ENCODE data around the gene RNF151.
"Not testable (repeated sequence)": the region's sequence is repeated elsewhere in the genome, so short reads cannot be mapped to it uniquely, and the experiment has no call there.

Gene RNF151

DNA sequence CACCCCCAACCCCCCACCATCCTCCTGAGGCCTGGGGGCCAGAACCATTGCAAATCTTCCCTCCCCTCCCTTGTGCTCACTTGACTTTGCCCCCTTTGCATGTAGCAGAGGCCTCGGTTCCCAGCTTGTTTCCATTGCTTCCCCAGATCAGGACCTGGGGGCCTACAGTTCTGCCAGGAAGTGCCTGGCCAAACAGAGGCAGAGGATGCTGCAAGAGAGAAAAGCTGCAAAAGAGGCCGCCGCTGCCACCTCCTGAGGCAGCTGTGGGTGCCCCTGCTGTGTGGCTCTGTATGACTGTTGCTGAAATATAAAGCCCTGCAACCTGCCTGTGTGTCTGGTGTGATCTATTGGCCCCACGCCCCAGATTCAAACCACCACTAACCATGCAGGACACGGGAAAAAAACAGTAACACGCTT is 5.0 kb upstream of the RNF151 start:
- H3K9ac ChIP-seq (ENCODE audit: low read depth, low read length, poor library complexity, severe bottlenecking): no peak overlapping the region

GRCh38 chr16:1962161-1963153 is 4.2 kb upstream of the RNF151 start:
- not testable (repeated sequence) for H2AFZ ChIP-seq (ENCODE audit: low read length); H3K9me3 ChIP-seq (ENCODE audit: insufficient read depth, low read depth, low read length); H3K9me2 ChIP-seq (replicated peaks; ENCODE audit: low read depth, low read length); H3K27me3 ChIP-seq (ENCODE audit: insufficient read depth, low read length, poor library complexity, severe bottlenecking); H3F3A ChIP-seq (ENCODE audit: low read depth); H3K4me1 ChIP-seq (ENCODE audit: insufficient read depth, low read length, poor library complexity, severe bottlenecking)
- H3K36me3 ChIP-seq (ENCODE audit: insufficient read depth, low read length): peaks cover 16% of the 10 kb centered on the region; the same call in 1 of the 2 replicates
- peaks cover 28% of the 10 kb centered on the region for H4K20me1 ChIP-seq (ENCODE audit: insufficient read depth, low read length, poor library complexity, severe bottlenecking)
- H3K9ac ChIP-seq (ENCODE audit: low read depth, low read length, poor library complexity, severe bottlenecking): peak overlapping the region; percentile 93
- peak overlapping the region; percentile 76 for H3K4me2 ChIP-seq (ENCODE audit: low read depth, low read length, poor library complexity, severe bottlenecking)
- peak overlapping the region; percentile 85 for H3K4me3 ChIP-seq (ENCODE audit: low read length, poor library complexity, severe bottlenecking)
- peaks cover 54% of the 10 kb centered on the region for H3K79me2 ChIP-seq (ENCODE audit: insufficient read depth, low read length)

More for the DNA sequence above, 5.0 kb upstream of the RNF151 start:
- H3K4me2 ChIP-seq (ENCODE audit: low read depth, low read length, poor library complexity, severe bottlenecking): no peak overlapping the region
- peaks cover 28% of the 10 kb centered on the region for H4K20me1 ChIP-seq (ENCODE audit: insufficient read depth, low read length, poor library complexity, severe bottlenecking)
- H3K79me2 ChIP-seq (ENCODE audit: insufficient read depth, low read length): peaks cover 54% of the 10 kb centered on the region
- H3K36me3 ChIP-seq (ENCODE audit: insufficient read depth, low read length): peaks cover 16% of the 10 kb centered on the region; the same call in 1 of the 2 replicates
- H2AFZ ChIP-seq (ENCODE audit: low read length): no peak overlapping the region
- H3K27me3 ChIP-seq (ENCODE audit: insufficient read depth, low read length, poor library complexity, severe bottlenecking): peaks cover 9% of the 10 kb centered on the region
- no peaks in the 10 kb centered on the region for H3K9me2 ChIP-seq (replicated peaks; ENCODE audit: low read depth, low read length)
- no peaks in the 10 kb centered on the region for H3K9me3 ChIP-seq (ENCODE audit: insufficient read depth, low read depth, low read length)
- H3K4me3 ChIP-seq (ENCODE audit: low read length, poor library complexity, severe bottlenecking): no peak overlapping the region
- H3K4me1 ChIP-seq (ENCODE audit: insufficient read depth, low read length, poor library complexity, severe bottlenecking): peaks cover 6% of the 10 kb centered on the region
- H3F3A ChIP-seq (ENCODE audit: low read depth): peaks cover 9% of the 10 kb centered on the region; the same call in 1 of the 2 replicates
- no peak for TF ChIP-seq EZH2phosphoT487 (IDR thresholded peaks at IDR 0.05; ENCODE audit: borderline replicate concordance)
- TF ChIP-seq, protein P1, sequence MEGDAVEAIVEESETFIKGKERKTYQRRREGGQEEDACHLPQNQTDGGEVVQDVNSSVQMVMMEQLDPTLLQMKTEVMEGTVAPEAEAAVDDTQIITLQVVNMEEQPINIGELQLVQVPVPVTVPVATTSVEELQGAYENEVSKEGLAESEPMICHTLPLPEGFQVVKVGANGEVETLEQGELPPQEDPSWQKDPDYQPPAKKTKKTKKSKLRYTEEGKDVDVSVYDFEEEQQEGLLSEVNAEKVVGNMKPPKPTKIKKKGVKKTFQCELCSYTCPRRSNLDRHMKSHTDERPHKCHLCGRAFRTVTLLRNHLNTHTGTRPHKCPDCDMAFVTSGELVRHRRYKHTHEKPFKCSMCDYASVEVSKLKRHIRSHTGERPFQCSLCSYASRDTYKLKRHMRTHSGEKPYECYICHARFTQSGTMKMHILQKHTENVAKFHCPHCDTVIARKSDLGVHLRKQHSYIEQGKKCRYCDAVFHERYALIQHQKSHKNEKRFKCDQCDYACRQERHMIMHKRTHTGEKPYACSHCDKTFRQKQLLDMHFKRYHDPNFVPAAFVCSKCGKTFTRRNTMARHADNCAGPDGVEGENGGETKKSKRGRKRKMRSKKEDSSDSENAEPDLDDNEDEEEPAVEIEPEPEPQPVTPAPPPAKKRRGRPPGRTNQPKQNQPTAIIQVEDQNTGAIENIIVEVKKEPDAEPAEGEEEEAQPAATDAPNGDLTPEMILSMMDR (conservative IDR thresholded peaks at IDR 0.05; ENCODE audit: low read length): no peak

DNA sequence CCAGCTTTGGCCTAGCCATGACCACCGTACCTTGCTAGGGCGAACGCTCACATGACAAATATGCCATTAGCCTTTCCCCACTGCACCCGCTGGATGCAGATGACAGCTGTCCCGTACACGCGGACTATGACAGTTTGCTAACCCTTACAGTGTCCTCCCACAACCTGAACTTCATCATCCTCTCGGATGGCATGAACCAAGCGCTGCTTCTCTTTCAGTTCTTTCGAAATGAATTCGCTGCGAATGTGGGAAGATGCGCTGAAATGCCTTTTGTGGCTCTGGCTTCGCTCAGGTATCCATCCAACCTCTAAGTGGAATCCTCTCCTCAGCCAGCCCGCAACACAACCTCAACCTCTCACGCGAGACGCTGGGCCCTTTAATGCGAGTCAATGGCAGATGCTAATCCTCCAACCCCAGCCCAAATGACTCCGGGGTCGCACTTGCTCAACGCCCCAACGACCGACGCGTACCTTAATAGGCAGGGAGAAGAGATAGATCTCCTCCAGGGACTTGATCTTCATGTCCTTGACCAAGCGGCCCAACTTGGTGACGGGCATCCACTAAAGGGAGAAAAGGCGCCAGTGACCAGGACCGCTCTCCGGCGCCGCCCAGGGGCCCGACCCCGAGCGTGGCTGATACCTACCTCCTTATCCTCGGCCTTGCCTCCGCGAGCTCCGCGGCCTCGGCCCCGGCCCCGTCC is 2.7 kb upstream of the RNF151 start:
- peak overlapping the region; percentile 76 for H3K4me2 ChIP-seq (ENCODE audit: low read depth, low read length, poor library complexity, severe bottlenecking)
- H3K4me1 ChIP-seq (ENCODE audit: insufficient read depth, low read length, poor library complexity, severe bottlenecking): peaks cover 6% of the 10 kb centered on the region
- no peaks in the 10 kb centered on the region for H3K9me3 ChIP-seq (ENCODE audit: insufficient read depth, low read depth, low read length)
- peak overlapping the region; percentile 85 for H3K4me3 ChIP-seq (ENCODE audit: low read length, poor library complexity, severe bottlenecking)
- TF ChIP-seq, protein P1 (conservative IDR thresholded peaks at IDR 0.05; ENCODE audit: low read length): peak; percentile 30; the same call in 1 of the 2 replicates
- no peak for TF ChIP-seq EZH2phosphoT487 (IDR thresholded peaks at IDR 0.05; ENCODE audit: borderline replicate concordance)
- H4K20me1 ChIP-seq (ENCODE audit: insufficient read depth, low read length, poor library complexity, severe bottlenecking): peaks cover 28% of the 10 kb centered on the region
- peaks cover 9% of the 10 kb centered on the region; the same call in 1 of the 2 replicates for H3F3A ChIP-seq (ENCODE audit: low read depth)
- H3K9ac ChIP-seq (ENCODE audit: low read depth, low read length, poor library complexity, severe bottlenecking): peak overlapping the region; percentile 93
- H3K27me3 ChIP-seq (ENCODE audit: insufficient read depth, low read length, poor library complexity, severe bottlenecking): peaks cover 9% of the 10 kb centered on the region
- H3K36me3 ChIP-seq (ENCODE audit: insufficient read depth, low read length): peaks cover 16% of the 10 kb centered on the region; the same call in 1 of the 2 replicates
- H3K9me2 ChIP-seq (replicated peaks; ENCODE audit: low read depth, low read length): no peaks in the 10 kb centered on the region
- no peak overlapping the region for H2AFZ ChIP-seq (ENCODE audit: low read length)
- peaks cover 54% of the 10 kb centered on the region for H3K79me2 ChIP-seq (ENCODE audit: insufficient read depth, low read length)
